B cell (primary cell): ENCODE results near the gene C5orf34. TPM values are rescaled to one million over a fixed set of nuclear protein-coding genes. Genes with fewer than 3 reads are reported as not detected.
"Not testable (repeated sequence)": the region's sequence is repeated elsewhere in the genome, so short reads cannot be mapped to it uniquely, and the experiment has no call there.

Source experiments
- ATAC-seq: fragments of 200-7000 bp; cut with Tn5 transposase; one replicate; pipeline ENCODE4 v1.10.0; 2021; ENCODE audit warnings: low read depth, mild to moderate bottlenecking, moderate number of reproducible peaks, moderate library complexity
- CTCF ChIA-PET: fragments of 350-600 bp; sonication (Branson Sonifier 250); formaldehyde crosslinking; loops from one replicate; lab custom pipeline; 2021; ENCODE audit warnings: antibody characterized with exemption, inconsistent platforms; lab: Charles Lee
- POLR2A ChIA-PET: fragments of 350-600 bp; sonication (Branson Sonifier 250); formaldehyde crosslinking; loops from one replicate; lab custom pipeline; 2021; ENCODE audit warnings: antibody characterized with exemption; lab: Charles Lee
- DNase-seq: peaks from one replicate; pipeline ENCODE4 v3.0.0; 2013
- H2AFZ ChIP-seq: 2 replicates; pipeline ENCODE4 v1.6.1; 2012; ENCODE audit warnings: mild to moderate bottlenecking, low read depth, low read length; ENCODE audit not compliant: insufficient read depth, poor library complexity, severe bottlenecking
- H3K27ac ChIP-seq, 2 donors: 1 replicate in 1 of 2; 2 replicates in 1 of 2; pipeline ENCODE4 v1.5.1; 2012 to 2013; ENCODE audit warnings: low read length in 2 of 2, mild to moderate bottlenecking in 2 of 2, moderate library complexity in 1 of 2
- H3K27me3 ChIP-seq, 4 experiments: fragments of 200-600 bp in 1 of 4; sonication (generic) in 1 of 4; replicated peaks in 1 of 4; 1 replicate in 2 of 4; 2 replicates in 2 of 4; pipeline versions ENCODE4 v1.6.1 to v1.7.0; 2013 to 2016; ENCODE audit warnings: low read length in 3 of 4, mild to moderate bottlenecking in 2 of 4, mixed read lengths in 1 of 4, moderate library complexity in 1 of 4; ENCODE audit not compliant: insufficient read depth in 4 of 4, control insufficient read depth in 3 of 4; ENCODE audit errors: control extremely low read depth in 1 of 4
- H3K36me3 ChIP-seq, 2 experiments: replicated peaks in 1 of 2; 1 replicate in 1 of 2; 2 replicates in 1 of 2; pipeline versions ENCODE4 v1.6.1 to v1.7.1; 2013; ENCODE audit warnings: low read length in 1 of 2; ENCODE audit not compliant: insufficient read depth in 2 of 2, control insufficient read depth in 1 of 2; ENCODE audit errors: control extremely low read depth in 1 of 2, extremely low read depth in 1 of 2
- H3K4me1 ChIP-seq, 2 donors: fragments of 200-600 bp in 1 of 2; sonication (generic) in 1 of 2; 1 replicate in 1 of 2; 2 replicates in 1 of 2; pipeline versions ENCODE4 v1.5.1 to v1.6.1; 2013 to 2017; ENCODE audit warnings: low read length in 2 of 2; ENCODE audit not compliant: control insufficient read depth in 2 of 2, insufficient read depth in 2 of 2
- H3K4me2 ChIP-seq: replicated peaks from 2 replicates; pipeline ENCODE3; 2012; ENCODE audit warnings: mild to moderate bottlenecking, low read depth, low read length; ENCODE audit not compliant: poor library complexity, severe bottlenecking
- H3K4me3 ChIP-seq, 5 experiments: fragments of 200-600 bp in 1 of 5; sonication (generic) in 1 of 5; 1 replicate in 3 of 5; 2 replicates in 2 of 5; pipeline versions ENCODE4 v1.5.1 to v1.7.0; 2011 to 2016; ENCODE audit warnings: low read length in 4 of 5, mild to moderate bottlenecking in 4 of 5, low read depth in 2 of 5, control low read depth in 1 of 5, moderate library complexity in 1 of 5; ENCODE audit not compliant: insufficient read depth in 1 of 5; ENCODE audit errors: control extremely low read depth in 1 of 5, extremely low read depth in 1 of 5
- H3K79me2 ChIP-seq: fragments of 200-600 bp; sonication (generic); one replicate; pipeline ENCODE4 v1.6.0; 2016; ENCODE audit warnings: low read length; ENCODE audit not compliant: control insufficient read depth, insufficient read depth
- H3K9ac ChIP-seq: fragments of 200-600 bp; sonication (generic); 2 replicates; pipeline ENCODE4 v1.6.1; 2017; ENCODE audit warnings: mild to moderate bottlenecking, low read length, moderate library complexity
- H3K9me3 ChIP-seq, 3 donors: one replicate each; pipeline versions ENCODE4 v1.6.1 to v1.7.1; 2013; ENCODE audit warnings: low read length in 2 of 3; ENCODE audit not compliant: control insufficient read depth in 2 of 3, insufficient read depth in 1 of 3; ENCODE audit errors: control extremely low read depth in 1 of 3
- H4K20me1 ChIP-seq: 2 replicates; pipeline ENCODE4 v1.6.0; 2012; ENCODE audit warnings: mild to moderate bottlenecking, low read length; ENCODE audit not compliant: insufficient read depth, control insufficient read depth, poor library complexity, severe bottlenecking
- H3K27ac Mint-ChIP-seq: one replicate; pipeline ENCODE4 v1.8.0; 2021; ENCODE audit warnings: mixed read lengths
- H3K27me3 Mint-ChIP-seq: one replicate; pipeline ENCODE4 v1.8.0; 2021; ENCODE audit warnings: mixed read lengths
- H3K4me1 Mint-ChIP-seq: one replicate; pipeline ENCODE4 v1.8.0; 2021; ENCODE audit warnings: mixed read lengths
- H3K4me3 Mint-ChIP-seq: one replicate; pipeline ENCODE4 v1.8.0; 2021; ENCODE audit warnings: mixed read lengths
- H3K9me3 Mint-ChIP-seq: one replicate; pipeline ENCODE4 v1.8.0; 2022; ENCODE audit warnings: mixed read lengths; ENCODE audit not compliant: insufficient read depth
- CTCF ChIP-seq: fragments of 200-600 bp; IDR thresholded peaks from one replicate; pipeline ENCODE4 v1.8.0; 2022; ENCODE audit warnings: antibody characterized with exemption, mild to moderate bottlenecking
- EZH2 ChIP-seq: IDR thresholded peaks from 2 replicates; pipeline ENCODE4 v1.6.1; 2012; ENCODE audit warnings: borderline replicate concordance, low read depth, mild to moderate bottlenecking, moderate library complexity, low read length; ENCODE audit not compliant: insufficient read depth, poor library complexity, severe bottlenecking
- WGBS: methylation state at CpG from one replicate; pipeline ENCODE4 v1.1.5; 2013; ENCODE audit warnings: missing lambda C conversion rate; ENCODE audit not compliant: insufficient coverage; 5-methylcytosine and 5-hydroxymethylcytosine counted together
- intact Hi-C: fragments of 100-400 bp; cut with micrococcal nuclease; formaldehyde crosslinking; loops from one replicate; pipeline ENCODE4 v1.10.0; 2022
- polyA plus RNA-seq: library from polyadenylated mRNA; depleted of rRNA; stranded (reverse); fragments of >200 nt; gene quantifications from 2 replicates; pipeline ENCODE4 v1.2.3, GENCODE V29; 2012
- total RNA-seq, 2 donors: library from RNA; stranded (reverse); fragments of 120-200 nt in 1 of 2; gene quantifications; 1 replicate in 1 of 2; 2 replicates in 1 of 2; pipeline versions ENCODE4 v1.2.3 to v1.2.4, GENCODE V29; 2013 to 2022

C5orf34 gene
- total and polyA plus RNA-seq, 2 donors (not counting 1 experiment from before 2014, with no cell fraction given) = 2.6 to 5.5 TPM

- H3K79me2 ChIP-seq = peaks cover 30% of the 10 kb centered on the region
- no peaks in the 10 kb centered on the region for H3K27me3 Mint-ChIP-seq
- DNase-seq (no peak), ATAC-seq (no peak)
- intact Hi-C loops = no loop called here
- ChIA-PET CTCF (interaction anchor here (1.3 kb wide), 1 partner anchor 14 kb away, joined by 3 read pairs; the partner anchor contains the start of gene TMEM267), POLR2A (no interaction called here)
- no peaks in the 10 kb centered on the region for H3K27me3 ChIP-seq
- H4K20me1 ChIP-seq = no peaks in the 10 kb centered on the region
- H3K4me3 ChIP-seq = no peak overlapping the region
- H3K4me2 ChIP-seq = no peak overlapping the region
- peaks cover 19% of the 10 kb centered on the region for H3K4me1 Mint-ChIP-seq
- H3K4me1 ChIP-seq = no peaks in the 10 kb centered on the region
- TF ChIP-seq CTCF (no peak), EZH2 (no peak)
- peaks cover 15% of the 10 kb centered on the region for H3K9me3 Mint-ChIP-seq
- WGBS = 100% methylated on average over 1 of the region's 6 CpGs
- H3K4me3 Mint-ChIP-seq = no peak overlapping the region
- no peak overlapping the region for H2AFZ ChIP-seq
- H3K27ac ChIP-seq = no peak overlapping the region
- H3K27ac Mint-ChIP-seq = no peak overlapping the region
- no peak overlapping the region for H3K9ac ChIP-seq
- H3K9me3 ChIP-seq = peaks cover 0 to 8% (median 3%) of the 10 kb centered on the region in 3 donors
- H3K36me3 ChIP-seq = peaks cover 0 to 3% of the 10 kb centered on the region in 2 experiments
Observed at GRCh38 chr5:43469671-43470391, 45.1 kb downstream of the C5orf34 start.

- Histone ChIP-seq H3K27ac (no peak overlapping the region), H3K4me3 (no peak overlapping the region), H3K27me3 (no peaks in the 10 kb centered on the region), H3K36me3 (peaks cover 0 to 3% of the 10 kb centered on the region in 2 experiments), H4K20me1 (no peaks in the 10 kb centered on the region), H3K79me2 (peaks cover 27% of the 10 kb centered on the region), H3K4me1 (no peaks in the 10 kb centered on the region), H3K9me3 (peaks cover 0 to 8% (median 3%) of the 10 kb centered on the region in 3 donors), H3K4me2 (no peak overlapping the region), H3K9ac (no peak overlapping the region), H2AFZ (no peak overlapping the region)
- TF ChIP-seq EZH2 (no peak), CTCF (no peak)
- CTCF ChIA-PET = no interaction called here
- intact Hi-C loops = no loop called here
- H3K4me1 Mint-ChIP-seq = peaks cover 4% of the 10 kb centered on the region
- H3K9me3 Mint-ChIP-seq = peaks cover 15% of the 10 kb centered on the region
- DNase-seq (no peak), ATAC-seq (no peak)
- H3K27me3 Mint-ChIP-seq = no peaks in the 10 kb centered on the region
- H3K27ac Mint-ChIP-seq = no peak overlapping the region
- no peak overlapping the region for H3K4me3 Mint-ChIP-seq
- POLR2A ChIA-PET = no interaction called here
Observed at GRCh38 chr5:43467100-43467499, 47.8 kb downstream of the C5orf34 start.

- CTCF ChIA-PET, intact Hi-C loops, H3K27me3 ChIP-seq, H3K36me3 ChIP-seq, POLR2A ChIA-PET, H3K27ac Mint-ChIP-seq, H3K4me3 Mint-ChIP-seq, H3K4me2 ChIP-seq, H3K27me3 Mint-ChIP-seq, H3K9me3 ChIP-seq, H2AFZ ChIP-seq, H3K9ac ChIP-seq, H3K4me1 ChIP-seq, ATAC-seq, H3K27ac ChIP-seq, DNase-seq, H4K20me1 ChIP-seq, H3K4me1 Mint-ChIP-seq, H3K4me3 ChIP-seq: not testable (repeated sequence)
- peaks cover 15% of the 10 kb centered on the region for H3K9me3 Mint-ChIP-seq
- peaks cover 33% of the 10 kb centered on the region for H3K79me2 ChIP-seq
- WGBS = no CpG with 5 or more reads among the region's 3 CpGs
Observed at GRCh38 chr5:43465455-43465854, 49.5 kb downstream of the C5orf34 start.
